GM19438 (cell line): ENCODE measurements around the gene RNF40.
A peak's percentile ranks its signal among the peaks of the same experiment; 100 is the strongest.

ENCODE experiments used
- ATAC-seq: cut with Tn5 transposase; IDR thresholded peaks from one replicate; pipeline ENCODE4 v1.9.1; 2021; ENCODE audit warnings: low read depth; ENCODE audit not compliant: unreplicated experiment

The RNF40 gene

DNA sequence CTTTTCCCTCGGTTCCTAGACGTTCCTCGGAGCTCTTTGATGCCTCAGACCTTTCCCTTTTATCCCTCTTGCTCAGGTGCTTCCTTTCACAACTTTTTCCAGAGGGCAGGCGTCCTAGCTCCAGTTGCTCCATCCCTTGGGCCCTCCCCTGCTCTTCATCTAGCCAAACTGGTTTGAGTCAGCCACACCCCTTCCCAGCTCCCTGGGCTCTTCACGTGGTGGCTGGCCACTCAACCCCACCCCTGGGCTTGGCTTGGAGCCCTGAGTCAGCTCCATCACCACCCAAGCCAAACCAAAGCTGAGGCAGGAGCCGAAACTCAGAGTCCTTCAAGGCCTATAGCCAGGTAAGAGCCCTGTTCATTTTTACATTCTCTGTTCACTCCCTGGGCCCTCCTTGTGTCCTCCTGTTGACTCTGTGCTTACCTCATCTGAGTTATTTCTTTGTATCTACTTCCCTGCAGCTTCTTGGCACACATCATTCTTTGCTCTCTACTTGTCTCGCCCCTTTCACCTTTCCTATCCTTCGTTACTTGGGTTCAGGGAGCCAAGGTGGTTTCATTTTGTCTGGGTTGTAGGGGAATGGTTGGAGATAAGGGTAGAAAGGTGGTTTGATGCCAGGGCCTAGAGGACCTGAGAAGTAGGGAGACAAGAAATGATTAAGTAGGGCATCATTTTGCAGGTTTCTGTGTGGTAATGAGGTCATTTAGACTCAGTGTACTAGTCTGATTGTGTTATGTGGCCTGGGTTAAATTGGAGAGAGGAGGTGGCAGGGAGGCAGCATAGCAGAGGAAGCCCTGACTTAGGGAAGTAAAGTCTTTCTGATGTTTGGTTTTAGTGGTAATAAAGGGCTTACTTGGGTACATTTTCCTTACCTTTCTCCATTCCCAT is 21.5 kb upstream of the RNF40 start:
- no peak for ATAC-seq

DNA sequence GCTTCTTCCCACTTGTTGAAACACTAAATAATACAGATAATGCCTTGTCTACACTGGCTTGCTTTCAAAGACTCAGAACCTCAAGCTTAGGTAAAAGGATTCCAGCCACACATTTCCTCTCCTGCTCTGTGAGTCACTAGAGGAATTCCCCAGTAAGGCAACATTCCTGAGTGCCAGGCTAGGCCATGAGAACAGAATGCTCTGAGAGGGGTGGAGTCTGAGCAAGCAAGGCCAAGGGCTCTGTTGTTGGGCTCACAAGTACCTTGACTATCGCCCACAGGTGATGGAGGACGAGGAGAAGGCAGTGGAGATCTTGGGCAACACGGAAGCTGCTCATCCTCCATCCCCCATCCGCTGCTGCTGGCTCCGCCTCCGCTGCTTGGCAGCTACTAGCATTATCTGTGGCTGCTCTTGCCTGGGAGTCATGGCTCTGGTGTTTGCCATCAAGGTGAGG is 20.6 kb upstream of the RNF40 start:
- no peak for ATAC-seq

- ATAC-seq, result no peak
Measured at GRCh38 chr16:30743716-30744115, 18.4 kb upstream of the RNF40 start.

DNA sequence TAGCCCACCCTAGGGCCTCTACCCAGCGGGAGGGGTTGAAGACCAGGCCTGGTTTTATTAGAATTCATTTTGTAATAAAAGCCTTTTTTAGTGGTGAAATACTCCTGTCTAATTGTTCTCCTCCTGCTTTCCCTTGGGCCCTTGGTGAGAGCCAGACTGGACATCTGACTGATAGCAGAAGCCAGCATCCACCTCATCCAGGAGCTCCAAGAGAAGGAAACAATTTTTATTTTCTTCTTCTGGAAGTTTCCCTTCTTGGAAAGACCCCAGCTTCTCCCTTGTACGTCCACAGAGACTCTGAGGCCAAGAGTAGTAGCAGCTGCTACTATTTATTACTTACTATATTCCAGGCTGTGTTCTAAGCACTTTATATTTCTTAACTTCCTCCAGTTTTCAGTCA is 17.9 kb upstream of the RNF40 start:
- no peak for ATAC-seq

DNA sequence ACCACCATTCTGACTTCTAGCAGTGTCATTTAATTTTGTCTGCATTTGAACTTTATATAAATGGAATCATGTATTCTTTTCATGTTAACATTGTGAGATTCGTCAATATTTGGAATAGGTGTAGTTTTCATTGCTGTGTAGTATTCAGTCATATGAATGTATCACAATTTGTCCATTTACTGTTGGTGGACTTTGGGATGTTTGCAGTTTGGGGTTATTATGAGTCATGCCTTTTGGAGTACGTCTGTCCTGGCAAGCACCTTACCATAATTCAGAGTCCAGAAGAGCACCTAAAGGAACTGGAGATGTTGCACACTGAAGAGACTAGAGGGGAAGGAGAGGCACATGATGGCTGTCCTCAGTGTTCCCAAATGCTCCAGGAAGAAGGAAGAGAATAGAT is 17.0 kb upstream of the RNF40 start:
- no peak for ATAC-seq

DNA sequence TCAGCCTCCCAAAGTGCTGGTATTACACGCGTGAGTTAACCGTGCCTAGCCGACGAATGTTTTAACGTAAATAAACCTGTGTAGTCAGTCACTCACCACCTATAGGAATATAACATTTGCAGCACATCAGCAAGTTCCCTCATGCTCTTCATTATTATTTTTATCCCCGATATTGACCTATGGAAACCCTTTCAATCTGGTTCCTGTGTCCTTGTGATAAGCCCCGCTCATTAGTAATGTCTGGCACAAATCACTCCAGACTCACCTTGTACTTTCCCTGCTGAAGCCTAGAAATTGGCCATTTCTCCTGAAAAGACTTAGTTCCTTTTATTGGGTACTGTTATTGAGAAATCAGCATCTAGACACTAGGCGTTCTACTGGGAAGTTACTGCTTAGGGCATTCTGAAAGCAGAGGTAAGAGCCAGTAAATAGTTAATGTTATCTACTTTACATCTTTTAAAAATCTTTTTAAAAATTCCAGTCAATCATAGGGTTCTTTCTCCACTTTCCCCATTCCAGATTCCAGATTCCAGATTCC is 15.4 kb upstream of the RNF40 start:
- ATAC-seq, result no peak

DNA sequence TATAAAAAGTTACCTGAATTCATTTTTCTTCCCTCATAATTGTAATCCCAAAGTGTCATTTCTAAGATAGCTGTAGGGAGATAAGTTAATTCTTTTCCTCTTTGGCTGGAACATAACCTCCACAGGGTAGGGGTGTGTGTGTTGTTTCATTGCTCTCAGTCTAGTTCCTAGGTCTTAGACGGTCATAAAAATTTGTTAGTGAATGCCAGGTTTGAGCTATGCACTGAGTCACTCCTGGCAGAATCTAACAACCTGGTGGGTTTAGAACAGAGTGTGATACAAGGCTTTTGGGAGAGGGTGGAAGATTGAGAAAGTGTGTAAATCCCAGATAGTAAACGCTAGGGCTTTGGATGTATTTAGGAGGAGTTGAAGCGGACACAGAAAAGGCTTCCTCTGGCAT is 14.8 kb upstream of the RNF40 start:
- ATAC-seq, result no peak

DNA sequence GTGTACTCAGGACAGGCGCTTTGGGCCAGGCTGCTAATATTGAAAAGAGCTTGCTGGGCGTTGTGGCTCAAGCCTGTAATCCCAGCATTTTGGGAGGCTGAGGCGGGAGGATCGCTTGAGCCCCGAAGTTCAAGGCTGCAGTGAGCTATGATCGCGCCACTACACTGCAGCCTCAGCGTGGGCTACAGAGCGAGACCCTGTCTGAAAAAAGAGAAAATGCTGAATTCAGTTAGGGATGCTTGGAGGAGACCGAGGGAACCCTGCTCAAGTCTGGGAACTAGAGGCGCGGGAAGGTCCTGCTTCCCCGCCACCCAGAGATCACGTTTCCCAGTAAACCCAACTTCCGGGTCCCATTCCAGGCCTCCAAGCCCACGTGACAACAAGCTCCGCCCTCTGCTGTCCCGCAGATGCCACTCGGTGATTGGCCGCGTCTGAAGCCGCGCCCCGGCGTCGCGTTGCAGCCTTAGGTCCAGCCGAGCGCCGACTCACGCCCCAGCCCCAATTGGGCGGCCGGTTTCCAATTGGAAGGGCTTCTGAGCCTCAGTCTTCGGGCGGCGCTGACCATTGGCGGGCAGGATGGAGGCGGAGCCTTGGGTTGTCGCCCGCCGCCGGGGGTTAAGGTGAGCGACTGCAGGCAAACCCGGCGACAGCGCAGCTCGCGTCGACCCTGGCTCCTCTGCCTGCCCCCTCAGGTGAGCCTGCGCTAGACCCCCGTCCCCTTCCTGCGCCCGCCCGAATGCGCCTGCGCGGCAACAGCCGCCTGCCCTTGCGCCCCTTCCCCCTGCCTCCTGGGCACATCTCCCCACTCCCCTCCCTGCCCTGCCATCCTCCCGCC is 14.1 kb upstream of the RNF40 start, which contains the start of gene PHKG2:
Gene PHKG2 (plus strand): TSS at position 627 of the 835 bp plus-strand sequence. CDS start 396 bp downstream, outside the sequence.
- peak; percentile 98 for ATAC-seq

- no peak for ATAC-seq
Measured at GRCh38 chr16:30748634-30749445, 13.3 kb upstream of the RNF40 start.

DNA sequence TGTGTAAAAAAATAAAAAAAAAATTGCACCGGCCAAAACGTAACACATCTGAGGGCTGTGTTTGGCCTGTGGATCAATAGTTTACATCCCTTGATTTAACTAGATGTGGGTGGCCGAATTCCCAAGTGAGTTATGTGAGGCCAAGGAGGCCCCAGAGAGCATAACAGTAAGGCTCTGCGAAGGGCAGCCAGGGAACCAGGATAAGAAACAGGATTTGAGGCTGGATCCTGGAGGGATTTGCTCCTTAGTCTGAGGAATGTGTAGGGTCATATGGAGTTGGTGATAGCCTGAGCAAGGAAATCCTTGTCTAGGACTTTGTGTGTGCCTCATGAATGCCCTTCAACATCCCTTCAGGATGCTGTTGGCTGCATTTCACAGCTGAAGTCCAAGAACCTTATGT is 11.9 kb upstream of the RNF40 start:
- ATAC-seq, result no peak

GRCh38 chr16:30750876-30751465 is 11.2 kb upstream of the RNF40 start:
- ATAC-seq, result no peak

DNA sequence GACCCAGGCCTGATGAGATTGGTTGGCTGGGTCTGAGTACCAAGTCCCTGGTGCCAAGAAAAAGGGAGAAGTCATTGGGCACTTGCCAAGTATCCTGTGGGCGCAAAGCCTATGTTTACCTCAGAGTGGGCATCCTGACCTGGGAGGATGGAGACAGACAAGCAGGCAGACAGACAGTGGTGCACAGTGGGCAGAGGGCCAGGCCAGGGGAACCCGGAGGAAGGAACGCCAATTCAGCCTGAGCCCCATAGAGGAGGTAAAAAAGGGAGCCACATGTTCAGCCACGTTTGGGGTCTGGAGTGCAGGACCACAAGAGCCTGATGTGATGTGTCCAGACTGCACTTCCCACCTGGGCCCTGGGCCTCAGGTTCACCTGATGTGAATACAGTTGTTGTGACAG is 8.5 kb upstream of the RNF40 start:
- no peak for ATAC-seq

GRCh38 chr16:30755955-30756780 is 6.0 kb upstream of the RNF40 start:
- ATAC-seq, result no peak

DNA sequence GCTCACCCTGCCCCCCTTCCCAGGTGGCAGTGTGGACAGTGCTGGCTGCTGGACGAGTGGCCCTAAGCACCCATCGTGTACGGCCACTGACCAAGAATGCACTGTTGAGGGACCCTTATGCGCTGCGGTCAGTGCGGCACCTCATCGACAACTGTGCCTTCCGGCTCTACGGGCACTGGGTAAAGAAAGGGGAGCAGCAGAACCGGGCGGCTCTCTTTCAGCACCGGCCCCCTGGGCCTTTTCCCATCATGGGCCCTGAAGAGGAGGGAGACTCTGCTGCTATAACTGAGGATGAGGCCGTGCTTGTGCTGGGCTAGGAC is 5.4 kb upstream of the RNF40 start:
- ATAC-seq, result no peak

DNA sequence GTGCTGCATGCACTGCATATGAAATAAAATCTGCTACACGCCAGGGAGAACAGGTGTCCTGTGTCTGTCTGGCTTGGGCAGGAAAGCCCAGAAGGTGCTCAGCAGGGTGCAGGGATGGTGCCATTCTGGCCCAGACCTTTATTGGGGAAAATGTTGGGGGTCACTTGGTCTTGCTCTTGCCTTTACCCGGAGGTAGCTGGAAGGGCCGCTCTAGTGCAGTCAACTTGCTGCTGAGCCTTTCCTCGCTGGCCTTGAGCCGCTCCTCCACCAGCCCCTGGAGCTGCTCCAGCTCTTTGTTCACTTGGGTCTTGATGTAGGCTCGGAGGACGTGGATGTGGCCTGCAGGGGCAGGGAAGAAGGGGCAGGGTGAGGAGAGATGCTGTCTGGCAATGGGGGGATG is 4.8 kb upstream of the RNF40 start:
- ATAC-seq, result no peak

GRCh38 chr16:30758988-30759491 is 3.1 kb upstream of the RNF40 start:
- no peak for ATAC-seq

DNA sequence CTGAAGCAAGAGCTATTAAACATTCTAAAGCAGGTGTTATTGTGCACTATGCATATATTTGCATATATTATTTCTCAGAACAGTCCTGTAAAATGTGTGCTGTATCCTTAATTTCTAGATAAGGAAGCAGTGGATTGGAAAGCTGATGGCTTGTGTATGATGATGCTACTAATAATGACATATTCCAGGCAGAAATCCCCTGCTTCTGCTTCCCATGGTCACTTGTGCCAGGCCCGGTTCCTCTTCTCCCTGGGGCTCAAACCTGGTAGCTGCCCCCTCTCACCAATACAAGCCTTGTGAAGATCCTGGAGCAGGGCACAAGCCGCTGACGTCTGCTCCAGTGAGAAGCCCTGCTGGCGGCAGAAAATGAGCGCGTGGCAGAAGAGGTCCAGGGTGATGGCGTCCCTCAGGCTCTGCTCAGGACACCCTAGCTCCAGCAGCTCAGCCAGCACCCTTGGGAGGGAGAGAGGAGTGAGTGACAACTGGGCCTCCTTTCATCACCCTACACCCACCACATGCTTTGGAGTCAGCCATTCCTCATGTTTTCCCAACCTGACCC is 2.0 kb upstream of the RNF40 start:
- no peak for ATAC-seq

DNA sequence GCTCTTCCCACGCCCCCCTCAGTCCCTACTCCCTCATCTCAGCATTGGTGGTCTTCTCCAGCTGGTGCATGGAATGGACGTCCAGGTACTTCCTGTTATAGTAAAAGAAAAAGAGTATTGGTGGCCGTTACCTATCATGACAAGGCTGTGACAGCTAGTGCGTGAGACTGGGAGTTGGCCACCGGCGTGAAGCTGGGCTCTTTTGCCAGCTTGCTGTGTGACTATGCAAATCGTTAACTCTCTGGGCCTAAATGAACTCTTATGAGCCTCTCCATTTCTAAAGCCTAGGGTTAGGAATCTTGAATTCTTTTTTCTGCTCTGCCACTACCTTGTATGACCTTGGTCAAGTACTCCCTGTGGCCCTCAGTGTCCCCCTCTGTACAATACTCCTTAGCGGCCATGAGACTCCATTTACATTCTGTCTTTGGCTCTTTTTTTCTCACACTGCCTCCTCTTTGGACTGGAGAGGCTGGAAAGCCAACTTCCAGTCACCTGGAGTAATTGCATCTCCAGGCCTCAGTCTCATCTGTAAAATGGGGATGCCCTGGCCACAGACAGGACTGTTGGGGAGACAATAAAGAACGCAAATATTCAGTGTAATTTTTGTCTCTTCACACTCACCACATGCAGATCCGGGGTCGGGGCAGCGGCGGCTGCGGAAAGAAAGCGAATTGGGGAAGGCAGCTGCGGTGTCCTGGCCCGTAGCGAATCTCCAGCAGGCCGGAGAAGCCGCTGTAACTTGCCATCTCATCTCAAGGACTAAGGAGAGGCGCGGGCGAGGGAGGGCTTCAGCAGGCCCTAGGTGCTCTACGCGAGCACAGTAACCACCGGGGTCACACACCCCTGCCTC is 1.3 kb upstream of the RNF40 start:
- ATAC-seq, result no peak
